GM12892 (cell line): Measurements from ENCODE around the gene CEP350.

Source experiments
- POLR2A ChIP-seq: IDR thresholded peaks from 2 replicates; pipeline ENCODE4 v1.6.1; 2011; ENCODE audit warnings: low read depth, low read length, control low read depth
- POLR2AphosphoS5 ChIP-seq: IDR thresholded peaks from 2 replicates; pipeline ENCODE4 v1.6.1; 2011; ENCODE audit warnings: low read depth, low read length, control low read depth

GRCh38 chr1:180053594-180054567, 99.3 kb downstream of the CEP350 start:
- TF ChIP-seq POLR2AphosphoS5 (no peak), POLR2A (no peak)
